T-helper 22 cell (primary cell): ENCODE results near the gene RAB11FIP5.
"Not testable (repeated sequence)": the region's sequence is repeated elsewhere in the genome, so short reads cannot be mapped to it uniquely, and the experiment has no call there.

Source experiments
- DNase-seq: peaks from one replicate; pipeline ENCODE4 v3.0.0-alpha.2; 2020; ENCODE audit warnings: low read depth

RAB11FIP5 gene

GRCh38 chr2:73069041-73069854, 43.5 kb downstream of the RAB11FIP5 start:
- DNase-seq: no peak

DNA sequence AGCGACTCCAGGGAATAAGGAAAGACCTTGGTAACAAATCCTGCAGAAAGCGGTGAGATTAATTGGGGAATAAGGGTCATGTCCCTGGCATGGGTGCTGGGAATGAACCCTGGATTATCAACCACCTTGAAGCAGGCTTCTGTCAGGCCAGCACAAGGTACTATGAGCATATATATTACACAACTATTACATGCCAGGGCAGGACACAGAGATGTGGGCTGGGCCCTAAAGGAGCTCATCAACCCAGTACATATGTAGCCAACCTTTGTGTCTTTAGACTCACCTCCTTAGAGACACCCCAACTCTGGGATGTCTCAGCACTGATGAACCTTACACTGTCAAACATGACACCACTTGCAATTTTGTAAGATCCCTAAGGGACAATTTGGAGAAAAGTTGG, 44.6 kb downstream of the RAB11FIP5 start:
- DNase-seq: no peak

DNA sequence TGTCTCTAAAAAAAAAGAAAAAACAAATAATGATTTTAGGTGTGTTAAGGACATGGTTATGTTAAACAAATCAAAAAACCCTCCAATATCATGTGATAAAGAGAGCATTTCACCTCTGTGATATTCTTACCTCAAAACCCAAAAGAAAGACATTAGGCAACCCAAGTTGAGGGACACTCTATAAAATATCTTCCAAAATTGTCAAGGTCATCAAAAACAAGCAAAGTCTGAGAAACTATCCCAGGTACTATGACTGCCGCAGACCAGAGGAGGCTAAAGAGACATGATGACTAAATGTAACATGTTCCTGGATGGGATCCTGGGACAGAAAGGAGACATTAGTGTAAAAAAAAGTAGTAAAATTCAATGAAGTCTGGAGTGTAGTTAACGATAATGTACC, 45.7 kb downstream of the RAB11FIP5 start:
- DNase-seq: no peak

DNA sequence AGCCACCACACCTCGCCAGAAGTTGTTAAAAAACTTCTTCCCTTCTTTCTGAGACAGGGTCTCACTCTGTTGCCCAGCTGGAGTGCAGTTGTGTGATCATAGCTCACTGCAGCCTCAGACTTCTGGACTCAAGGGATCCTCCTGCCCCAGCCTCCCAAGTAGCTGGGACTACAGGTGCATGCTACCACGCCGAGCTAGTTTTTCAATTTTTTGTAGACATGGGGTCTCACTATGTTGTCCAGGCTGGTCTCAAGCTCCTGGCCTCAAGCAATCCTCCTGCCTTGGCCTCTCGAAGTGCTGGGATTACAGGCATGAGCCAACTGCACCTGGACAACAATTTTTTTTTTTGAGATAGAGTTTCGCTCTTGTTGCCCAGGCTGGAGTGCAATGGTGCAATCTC, 47.7 kb downstream of the RAB11FIP5 start:
- DNase-seq: not testable (repeated sequence)

DNA sequence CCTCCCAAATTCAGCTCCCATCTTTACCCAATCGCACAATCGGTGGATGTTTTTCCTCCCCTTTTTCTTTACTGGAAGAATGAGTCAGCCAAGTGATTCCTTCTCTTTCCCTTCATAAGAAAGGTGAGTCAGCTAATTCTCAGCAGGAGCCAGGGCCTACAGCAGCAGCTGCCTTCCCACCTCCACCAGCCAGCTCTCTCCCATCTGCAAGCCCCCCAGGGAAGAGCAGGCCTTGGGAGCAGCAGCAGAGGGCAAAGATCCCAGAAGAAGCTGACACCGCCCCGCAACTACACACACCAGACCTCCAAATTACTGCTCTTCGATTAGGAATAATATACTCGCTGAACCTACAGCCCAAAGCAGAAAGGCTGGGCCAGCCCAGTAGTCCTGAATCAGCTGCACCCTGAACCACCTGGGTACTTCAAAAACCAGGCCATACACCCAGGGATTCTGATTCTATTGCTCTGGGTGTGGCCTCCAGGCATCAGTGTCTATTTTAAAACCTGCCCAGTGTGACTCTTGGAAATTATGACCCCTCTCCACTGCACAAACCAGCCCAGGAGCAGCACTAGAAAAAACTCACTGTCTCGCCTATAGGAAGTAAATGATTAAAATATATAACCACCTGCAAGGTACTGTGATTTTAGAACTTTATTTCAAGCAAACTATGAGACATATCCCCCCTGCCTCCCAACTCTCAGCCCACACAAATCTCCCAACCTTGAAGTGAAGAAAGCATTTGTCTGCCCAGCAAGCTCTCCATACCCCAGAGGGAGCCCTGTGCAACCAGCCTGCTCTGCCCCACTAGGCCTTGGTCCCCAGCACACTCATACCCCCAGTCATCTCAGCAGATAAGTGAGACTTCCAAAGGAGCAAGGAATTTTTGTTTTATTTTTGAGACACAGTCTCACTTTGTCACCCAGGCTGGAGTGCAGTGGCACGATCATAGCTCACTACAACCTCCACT, 48.6 kb downstream of the RAB11FIP5 start:
- DNase-seq: no peak

GRCh38 chr2:73063472-73063871, 49.3 kb downstream of the RAB11FIP5 start:
- DNase-seq: no peak

DNA sequence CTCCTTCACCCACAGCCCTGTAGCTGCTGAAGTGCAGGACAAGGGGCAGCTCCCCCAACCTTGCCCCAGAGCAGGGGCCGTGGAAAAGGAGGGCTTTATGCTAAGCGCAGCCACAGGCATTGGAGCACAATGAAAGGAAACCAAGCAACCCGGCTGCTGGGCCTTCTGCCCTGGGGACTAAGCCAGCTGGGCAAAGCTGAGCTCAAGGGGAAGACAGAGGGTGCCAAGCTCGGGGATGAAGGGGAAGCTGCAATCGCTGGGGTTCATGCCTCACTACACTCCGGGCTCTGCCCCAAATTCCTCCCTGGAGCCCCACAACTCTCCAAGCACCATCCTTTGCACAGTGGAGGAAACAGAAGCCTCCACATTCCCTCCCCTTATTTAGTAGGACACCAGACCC, 53.6 kb downstream of the RAB11FIP5 start:
- no peak for DNase-seq

- no peak for DNase-seq
These were observed 57.8 kb downstream of the RAB11FIP5 start for GRCh38 chr2:73054980-73055379.

DNA sequence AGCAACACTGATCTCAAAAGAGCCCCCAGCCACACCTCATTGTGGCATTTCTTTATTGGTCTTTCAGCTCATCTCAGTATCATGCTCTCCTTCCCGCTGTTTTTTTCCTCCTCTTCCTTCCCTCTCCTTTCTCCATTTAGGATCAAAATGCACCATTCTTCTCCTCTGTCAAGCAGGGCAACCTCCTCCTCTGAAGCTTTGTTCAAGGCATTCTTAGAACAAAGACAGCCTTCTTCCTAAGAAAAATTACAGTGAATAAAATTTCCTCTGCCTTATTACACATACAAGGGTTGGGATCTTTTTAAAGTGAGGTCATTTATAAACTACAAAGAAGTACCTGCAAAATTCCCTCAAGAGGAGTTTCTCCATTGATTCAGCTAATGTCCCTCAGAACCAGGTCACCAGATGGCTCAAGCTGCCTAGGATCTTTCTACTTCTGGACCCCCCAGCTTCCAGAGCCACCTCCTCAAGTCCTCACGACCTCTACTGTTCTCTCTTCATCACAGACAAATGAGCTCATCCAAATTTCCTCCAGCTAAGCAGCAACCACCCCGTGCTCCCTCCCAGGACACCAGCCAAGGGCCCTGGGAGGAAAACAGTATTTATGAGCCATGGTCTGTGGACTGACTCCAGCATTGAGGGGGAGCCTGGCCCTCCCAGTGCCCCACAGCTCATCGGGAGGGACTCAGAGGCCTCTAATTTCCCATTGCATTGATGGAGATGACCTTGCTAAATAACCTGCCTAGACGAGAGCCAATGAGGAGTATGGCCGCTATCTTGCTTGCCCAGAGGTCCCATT, 59.2 kb downstream of the RAB11FIP5 start:
- DNase-seq: no peak

GRCh38 chr2:73050121-73050545, 62.6 kb downstream of the RAB11FIP5 start:
- no peak for DNase-seq

- no peak for DNase-seq
These were observed 68.6 kb downstream of the RAB11FIP5 start for GRCh38 chr2:73043929-73044832.

DNA sequence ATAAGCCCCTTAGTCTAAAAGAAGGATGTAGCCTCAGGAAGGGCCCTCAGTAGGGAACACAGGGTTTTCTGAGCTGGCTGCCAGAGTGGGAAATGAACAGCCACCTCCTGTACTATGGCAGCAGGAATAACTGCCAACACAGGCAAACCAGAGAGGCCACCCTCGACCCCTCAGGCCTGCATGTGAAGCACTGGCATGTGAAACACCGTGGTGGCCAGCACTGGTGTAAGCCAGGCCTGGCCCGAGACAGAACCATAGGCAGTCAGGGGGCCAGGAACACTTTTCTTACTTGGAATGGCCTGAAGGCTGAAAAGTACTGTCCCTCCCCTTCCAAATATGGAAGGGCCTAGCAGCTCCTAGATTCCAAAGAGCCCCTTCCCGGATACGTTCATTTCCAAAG, 69.5 kb downstream of the RAB11FIP5 start:
- no peak for DNase-seq

DNA sequence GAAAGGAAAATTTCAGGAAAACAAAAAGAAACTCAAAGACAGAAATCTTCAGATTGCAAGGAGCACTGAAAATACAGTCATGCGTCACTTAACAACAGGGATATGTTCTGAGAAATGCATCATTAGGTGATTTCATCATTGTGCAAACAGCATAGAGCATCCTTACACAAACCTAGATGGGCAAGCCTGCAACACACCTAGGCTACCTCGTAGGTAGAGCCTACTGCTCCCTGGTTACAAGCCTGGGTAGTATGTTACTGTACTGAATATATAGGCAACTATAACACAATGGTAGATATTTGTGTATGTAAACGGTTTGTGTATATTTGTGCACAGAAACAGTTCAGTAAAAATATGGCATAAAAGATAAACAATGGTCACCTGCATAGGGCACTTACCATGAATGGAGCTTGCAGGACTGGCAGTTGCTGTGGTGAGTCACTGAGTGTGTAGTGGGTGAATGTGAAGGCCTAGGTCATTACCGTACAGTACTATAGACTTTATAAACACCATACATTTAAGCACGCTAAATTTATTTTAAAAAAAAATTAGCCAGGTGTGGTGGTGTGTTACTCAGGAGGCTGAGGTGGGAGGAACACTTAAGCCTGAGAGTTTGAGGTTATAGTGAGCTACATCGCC, 74.7 kb downstream of the RAB11FIP5 start:
- DNase-seq: no peak

DNA sequence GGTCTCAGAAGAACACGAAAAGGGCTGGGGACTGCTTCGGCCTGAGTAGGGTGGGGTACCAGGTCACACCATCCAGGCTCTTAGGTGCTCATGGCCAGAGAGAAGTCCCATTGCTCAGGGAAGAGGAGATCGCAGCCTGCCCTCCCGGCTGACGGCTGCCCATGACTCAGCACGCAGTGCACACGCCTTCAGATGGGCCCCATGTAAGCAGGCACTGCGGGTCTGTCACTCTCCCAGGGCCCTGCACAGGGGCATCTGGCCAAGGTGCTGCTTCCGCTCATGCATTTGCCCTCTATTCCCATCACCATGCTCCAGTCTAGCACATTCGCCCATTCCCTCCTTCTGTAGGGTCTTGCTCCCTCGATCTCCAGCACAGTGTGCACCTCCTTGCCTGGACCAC, 76.0 kb downstream of the RAB11FIP5 start:
- DNase-seq: no peak

GRCh38 chr2:73035899-73036711, 76.6 kb downstream of the RAB11FIP5 start:
- no peak for DNase-seq

DNA sequence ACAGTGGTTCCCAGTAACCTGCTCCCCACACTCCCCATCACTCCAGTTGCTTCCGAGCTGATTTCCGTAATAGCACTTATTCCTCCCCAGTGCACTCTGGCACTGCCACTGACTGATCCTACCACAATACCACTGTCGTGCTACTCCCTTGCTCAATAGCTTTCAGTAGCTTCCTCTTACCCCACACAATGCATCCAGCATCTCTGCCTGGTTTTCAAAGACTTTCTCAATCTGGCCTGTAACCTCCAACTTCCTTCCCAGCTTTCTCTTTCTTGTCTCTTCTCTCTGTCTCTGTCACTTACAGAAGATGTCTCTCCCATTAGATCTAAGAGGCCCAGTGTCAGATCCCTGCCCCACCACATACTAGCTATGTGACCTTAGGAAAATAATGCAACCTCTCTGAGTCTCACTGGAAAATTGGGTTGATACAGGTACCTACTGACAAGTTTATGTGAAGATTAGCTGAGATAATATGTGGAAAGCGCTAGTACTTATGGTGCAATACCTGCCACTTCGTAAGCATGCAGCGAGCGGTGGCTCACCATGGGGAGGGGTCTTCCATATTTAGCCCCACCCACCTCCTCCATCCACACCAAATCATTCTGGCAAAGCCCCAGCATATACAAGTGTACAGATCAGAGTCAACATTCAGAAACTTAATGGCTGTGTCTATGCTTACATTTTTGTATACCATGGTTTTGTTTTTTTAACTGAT, 77.9 kb downstream of the RAB11FIP5 start:
- DNase-seq: no peak

DNA sequence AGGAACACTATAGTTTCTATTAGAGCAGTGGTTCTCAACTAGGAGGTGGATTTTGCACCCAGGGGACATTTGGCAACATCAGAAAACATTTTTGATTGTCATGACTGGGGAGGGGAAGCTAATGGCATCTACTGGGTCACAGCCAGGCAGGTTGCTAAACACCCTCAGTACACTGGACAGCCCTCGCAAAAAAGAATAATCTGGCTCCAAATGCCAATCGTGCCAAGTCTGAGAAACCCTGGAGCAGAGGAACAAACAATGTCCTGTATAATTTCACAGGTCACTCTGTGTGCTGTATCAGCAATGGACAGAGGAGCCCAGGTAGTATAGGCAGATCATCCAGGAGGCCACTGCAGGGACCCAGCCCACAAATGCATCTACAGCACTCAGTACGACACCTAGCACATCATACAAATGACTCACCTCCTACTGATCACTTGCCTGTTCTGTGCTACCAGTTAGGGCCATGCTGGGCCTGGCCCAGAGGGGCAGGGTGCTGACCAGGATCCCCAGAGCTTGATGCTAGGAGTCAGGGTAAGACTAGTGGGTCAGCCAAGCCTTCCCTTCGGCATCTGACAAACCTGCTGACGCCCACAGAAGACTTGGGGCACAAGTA, 78.9 kb downstream of the RAB11FIP5 start:
- DNase-seq: no peak

DNA sequence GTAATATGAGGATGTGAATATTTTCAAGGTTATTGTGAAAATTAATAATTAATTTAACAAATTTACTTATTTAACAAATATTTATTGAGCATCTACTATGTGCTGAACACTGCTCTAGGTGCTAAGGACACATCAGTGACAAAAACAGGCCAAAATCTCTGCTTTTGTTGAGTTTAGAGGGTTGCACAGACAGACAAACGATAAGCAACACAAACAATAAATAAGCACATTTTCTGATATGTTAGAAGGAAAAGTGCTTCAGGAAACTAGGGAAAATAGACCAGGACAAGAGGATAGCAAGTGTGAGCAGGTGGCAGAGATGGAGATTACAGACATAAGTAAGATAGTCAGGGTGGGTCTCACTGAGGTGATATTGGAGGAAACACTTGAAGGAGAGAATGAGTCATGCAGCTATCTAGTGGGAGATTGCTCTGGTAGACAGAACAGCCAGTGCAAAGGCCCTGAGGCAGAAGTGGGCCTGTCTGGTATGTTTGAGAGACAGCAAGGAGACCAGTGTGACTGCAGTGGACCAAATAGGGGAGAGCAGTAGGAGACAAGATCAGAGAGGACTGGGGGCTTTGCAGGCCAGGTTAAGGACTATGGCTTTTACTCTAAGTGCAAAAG, 79.5 kb downstream of the RAB11FIP5 start:
- DNase-seq: no peak
